K562 (cell line): ENCODE results near the gene SIT1. TPM values are rescaled to one million over a fixed set of nuclear protein-coding genes. Genes with fewer than 3 reads are reported as not detected.

Source experiments
- ATAC-seq: fragments of 200-7000 bp; cut with Tn5 transposase; 3 replicates; pipeline ENCODE4 v1.9.1; 2020; ENCODE audit warnings: moderate library complexity
- BruUV-seq: library from RNA; stranded (reverse); fragments of 400-500 nt; replicated peaks from 2 replicates; lab custom pipeline; 2021; lab: Mats Ljungman, UMichigan
- CTCF ChIA-PET: fragments of 300-600 bp; formaldehyde crosslinking; extraction: SDS; loops from one replicate; lab custom pipeline; 2021; ENCODE audit warnings: low intra/inter-chr PET ratio; lab: Yijun Ruan, JAX
- POLR2A ChIA-PET: fragments of 300-600, 350-650 bp; sonication (Branson Sonifier 250); formaldehyde crosslinking; extraction: SDS; loops from one replicate; lab custom pipeline; 2021; ENCODE audit warnings: antibody characterized with exemption, inconsistent platforms; lab: Yijun Ruan, JAX
- DNase-seq, 4 experiments: peaks; one replicate each; pipeline versions ENCODE4 v3.0.0 to v3.0.0-alpha.2; 2011 to 2018; ENCODE audit warnings: low spot score in 3 of 4, mixed read lengths in 3 of 4; ENCODE audit errors: extremely low read depth in 1 of 4
- FAIRE-seq: peaks from 2 replicates; lab custom pipeline; 2011; peaks lifted over from hg19 to GRCh38; lab: Jason Lieb, UNC
- H2AFZ ChIP-seq: 2 replicates; pipeline ENCODE4 v1.6.0; 2011; ENCODE audit warnings: low read depth, low read length, control low read depth, inconsistent platforms
- H3K27ac ChIP-seq: fragments of 200-600 bp; 3 replicates; pipeline ENCODE4 v1.8.0; 2011; ENCODE audit warnings: low read depth, mild to moderate bottlenecking, control low read depth, inconsistent platforms, low read length, moderate library complexity, mixed read lengths; ENCODE audit errors: extremely low read depth
- H3K27me3 ChIP-seq, 2 experiments: fragments of 300-600 bp in 1 of 2; 2 replicates in 1 of 2; 3 replicates in 1 of 2; pipeline versions ENCODE4 v1.6.0 to v1.8.0; 2011; ENCODE audit warnings: inconsistent platforms in 2 of 2, low read length in 2 of 2, mild to moderate bottlenecking in 1 of 2, mixed read lengths in 1 of 2, moderate library complexity in 1 of 2; ENCODE audit not compliant: control insufficient read depth in 2 of 2, insufficient read depth in 2 of 2
- H3K36me3 ChIP-seq: fragments of 300-600 bp; 3 replicates; pipeline ENCODE4 v1.8.0; 2011; ENCODE audit warnings: mild to moderate bottlenecking, low read length, inconsistent platforms; ENCODE audit not compliant: control insufficient read depth, insufficient read depth
- H3K4me1 ChIP-seq, 2 experiments: fragments of 200-600 bp in 1 of 2; replicated peaks in 1 of 2; 2 replicates in 1 of 2; 3 replicates in 1 of 2; pipeline versions ENCODE4 v1.5.1 to v1.8.0; 2011; ENCODE audit warnings: inconsistent platforms in 2 of 2, low read length in 2 of 2, mild to moderate bottlenecking in 1 of 2, mixed read lengths in 1 of 2, moderate library complexity in 1 of 2; ENCODE audit not compliant: control insufficient read depth in 2 of 2, insufficient read depth in 2 of 2
- H3K4me2 ChIP-seq: 2 replicates; pipeline ENCODE4 v1.6.1; 2011; ENCODE audit warnings: low read length, control low read depth, inconsistent platforms, mixed read lengths; ENCODE audit not compliant: insufficient read depth
- H3K4me3 ChIP-seq: fragments of 200-600 bp; sonication (generic), shearing (Covaris generic); 2 replicates; pipeline ENCODE4 v1.5.1; 2016; ENCODE audit warnings: control low read depth, inconsistent platforms
- H3K79me2 ChIP-seq: fragments of 200-600 bp; 3 replicates; pipeline ENCODE4 v1.8.0; 2011; ENCODE audit warnings: low read length, inconsistent platforms; ENCODE audit not compliant: control insufficient read depth, insufficient read depth
- H3K9ac ChIP-seq, 2 experiments: 2 replicates each; pipeline versions ENCODE4 v1.6.0 to v1.6.1; 2011; ENCODE audit warnings: low read depth in 2 of 2, low read length in 2 of 2, control low read depth in 1 of 2, inconsistent platforms in 1 of 2, mild to moderate bottlenecking in 1 of 2, mixed read lengths in 1 of 2; ENCODE audit not compliant: insufficient read depth in 1 of 2
- H3K9me1 ChIP-seq: one replicate; pipeline ENCODE4 v1.6.0; 2011; ENCODE audit warnings: inconsistent platforms, mild to moderate bottlenecking, low read length, moderate library complexity; ENCODE audit not compliant: control insufficient read depth, insufficient read depth
- H3K9me3 ChIP-seq: replicated peaks from 2 replicates; pipeline ENCODE4 v1.5.1; 2011; ENCODE audit warnings: low read depth, low read length, inconsistent platforms; ENCODE audit not compliant: control insufficient read depth, insufficient read depth
- H4K20me1 ChIP-seq: replicated peaks from 2 replicates; pipeline ENCODE4 v1.6.1; 2011; ENCODE audit warnings: low read length, inconsistent platforms, mixed read lengths; ENCODE audit not compliant: control insufficient read depth, insufficient read depth
- ASH1L ChIP-seq: fragments of 450-650 bp; IDR thresholded peaks from 2 replicates; pipeline ENCODE4 v1.6.1; 2018; ENCODE audit warnings: borderline replicate concordance, mild to moderate bottlenecking, low read depth; ENCODE audit not compliant: partially characterized antibody
- E2F3 ChIP-seq: fragments of 250-450 bp; sonication (Bioruptor Pico); IDR thresholded peaks from 2 replicates; pipeline ENCODE4 v1.4.0; 2020; ENCODE audit warnings: mild to moderate bottlenecking
- ESRRB ChIP-seq: fragments of 250-450 bp; sonication (Bioruptor Pico); IDR thresholded peaks from 2 replicates; pipeline ENCODE4 v1.5.0; 2020; ENCODE audit warnings: mild to moderate bottlenecking, moderate library complexity, borderline replicate concordance
- GATAD2B ChIP-seq: fragments of 450-650 bp; IDR thresholded peaks from 2 replicates; pipeline ENCODE4 v1.6.1; 2017; ENCODE audit warnings: mild to moderate bottlenecking, borderline replicate concordance
- ZBTB49 ChIP-seq: sonication (generic); formaldehyde crosslinking; IDR thresholded peaks from 2 replicates; pipeline ENCODE4 v1.8.0; 2022; ENCODE audit warnings: missing genetic modification reagents, mild to moderate bottlenecking, borderline replicate concordance
- ZNF12 ChIP-seq: sonication (generic); formaldehyde crosslinking; IDR thresholded peaks from 2 replicates; pipeline ENCODE4 v1.4.0; 2020; ENCODE audit warnings: mild to moderate bottlenecking, missing genetic modification reagents
- ZNF280B ChIP-seq: fragments of 250-450 bp; sonication (Bioruptor Pico); IDR thresholded peaks from 2 replicates; pipeline ENCODE4 v1.5.1; 2021; ENCODE audit warnings: mild to moderate bottlenecking
- WGBS: fragments of 100-300 bp; shearing (Covaris generic); methylation state at CpG from one replicate; pipeline ENCODE4 v1.1.6; 2016; ENCODE audit warnings: low coverage, mixed read lengths; ENCODE audit not compliant: insufficient coverage; ENCODE audit errors: missing lambda C conversion rate; 5-methylcytosine and 5-hydroxymethylcytosine counted together
- in situ Hi-C: fragments of 300-500 bp; cut with MboI; formaldehyde crosslinking; loops from 4 replicates; pipeline ENCODE4 v1.15.0; 2018; ENCODE audit warnings: inconsistent platforms, mixed read lengths
- intact Hi-C: fragments of 100-400 bp; cut with micrococcal nuclease; formaldehyde crosslinking; loops from 2 replicates; pipeline ENCODE4 v1.14.2; 2022
- polyA plus RNA-seq, 8 experiments: library from polyadenylated mRNA; depleted of rRNA in 4 of 8; stranded (reverse) in 5 of 8; unstranded in 3 of 8; fragments of >200 nt; fragmentation: Nextera tagmentation in 2 of 8; fragmentation: Illumina TruSeq in 1 of 8; extraction: Ambion mirVana in 2 of 8; extraction: Trizol in 1 of 8; gene quantifications; 2 replicates each; pipeline versions ENCODE4 v1.2.1 to v1.2.3, GENCODE V29; 2011 to 2014; ENCODE audit warnings: inconsistent platforms in 1 of 8, missing spikeins in 1 of 8
- total RNA-seq, 7 experiments: library from RNA; depleted of rRNA in 6 of 7; stranded (reverse); fragments of >200 nt in 6 of 7; fragmentation: Illumina TruSeq in 2 of 7; extraction: Trizol in 2 of 7; gene quantifications; 2 replicates each; pipeline versions ENCODE4 v1.2.1 to v1.2.3, GENCODE V29; 2011 to 2021; ENCODE audit warnings: low replicate concordance in 1 of 7

The SIT1 gene
- total and polyA plus RNA-seq, 9 of the 15 experiments (the other 6 are each of a cell fraction or from before 2014, with no cell fraction given), result not detected

GRCh38 chr9:35682051-35682450 lies 31.3 kb upstream of the SIT1 start (continued):
- no peak for TF ChIP-seq ZNF280B (CRISPR knock-in tag)

- no TSS peak for BruUV-seq
- Histone ChIP-seq H3K27ac (no peak overlapping the region), H3K36me3 (peaks cover 7% of the 10 kb centered on the region; the same call in 2 of the 3 replicates), H4K20me1 (no peaks in the 10 kb centered on the region), H2AFZ (no peak overlapping the region), H3K9me3 (no peaks in the 10 kb centered on the region), H3K79me2 (no peaks in the 10 kb centered on the region), H3K9ac (no peak overlapping the region), H3K4me2 (no peak overlapping the region), H3K27me3 (no peaks in the 10 kb centered on the region), H3K9me1 (no peaks in the 10 kb centered on the region), H3K4me3 (no peak overlapping the region), H3K4me1 (peaks cover 0 to 4% of the 10 kb centered on the region in 2 experiments; a peak in 3 of 5 replicates)
- intact Hi-C loops (no loop called here), in situ Hi-C loops (no loop called here)
- ChIA-PET POLR2A (interaction anchor here (0.6 to 1.1 kb wide), 3 partner anchors 13 to 170 kb away, joined by 3 to 4 read pairs (median 3); no protein-coding TSS in a partner anchor), CTCF (no interaction called here)
- no peak for TF ChIP-seq E2F3 (CRISPR knock-in tag)
- no peak for TF ChIP-seq ASH1L
- TF ChIP-seq ESRRB (CRISPR knock-in tag), result no peak
- no peak for TF ChIP-seq ZNF12 (CRISPR knock-in tag)
- TF ChIP-seq ZBTB49 (CRISPR knock-in tag), result no peak
- no peak for TF ChIP-seq GATAD2B
- DNase-seq, result no peak
- 33% methylated on average over 1 of the region's 3 CpGs for WGBS
- FAIRE-seq, result no peak
- no peak for ATAC-seq
Observed at GRCh38 chr9:35681341-35682002, 30.7 kb upstream of the SIT1 start.
